Fibroblast of peridontal ligament (primary cell): ENCODE results near the gene ARHGEF6.
"Not testable (repeated sequence)": the region's sequence is repeated elsewhere in the genome, so short reads cannot be mapped to it uniquely, and the experiment has no call there.

ENCODE experiments used
- DNase-seq: peaks from one replicate; pipeline ENCODE4 v3.0.0-alpha.2; 2010; ENCODE audit errors: extremely low read depth

ARHGEF6 gene, protein sequence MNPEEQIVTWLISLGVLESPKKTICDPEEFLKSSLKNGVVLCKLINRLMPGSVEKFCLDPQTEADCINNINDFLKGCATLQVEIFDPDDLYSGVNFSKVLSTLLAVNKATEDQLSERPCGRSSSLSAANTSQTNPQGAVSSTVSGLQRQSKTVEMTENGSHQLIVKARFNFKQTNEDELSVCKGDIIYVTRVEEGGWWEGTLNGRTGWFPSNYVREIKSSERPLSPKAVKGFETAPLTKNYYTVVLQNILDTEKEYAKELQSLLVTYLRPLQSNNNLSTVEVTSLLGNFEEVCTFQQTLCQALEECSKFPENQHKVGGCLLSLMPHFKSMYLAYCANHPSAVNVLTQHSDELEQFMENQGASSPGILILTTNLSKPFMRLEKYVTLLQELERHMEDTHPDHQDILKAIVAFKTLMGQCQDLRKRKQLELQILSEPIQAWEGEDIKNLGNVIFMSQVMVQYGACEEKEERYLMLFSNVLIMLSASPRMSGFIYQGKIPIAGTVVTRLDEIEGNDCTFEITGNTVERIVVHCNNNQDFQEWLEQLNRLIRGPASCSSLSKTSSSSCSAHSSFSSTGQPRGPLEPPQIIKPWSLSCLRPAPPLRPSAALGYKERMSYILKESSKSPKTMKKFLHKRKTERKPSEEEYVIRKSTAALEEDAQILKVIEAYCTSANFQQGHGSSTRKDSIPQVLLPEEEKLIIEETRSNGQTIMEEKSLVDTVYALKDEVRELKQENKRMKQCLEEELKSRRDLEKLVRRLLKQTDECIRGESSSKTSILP

DNA sequence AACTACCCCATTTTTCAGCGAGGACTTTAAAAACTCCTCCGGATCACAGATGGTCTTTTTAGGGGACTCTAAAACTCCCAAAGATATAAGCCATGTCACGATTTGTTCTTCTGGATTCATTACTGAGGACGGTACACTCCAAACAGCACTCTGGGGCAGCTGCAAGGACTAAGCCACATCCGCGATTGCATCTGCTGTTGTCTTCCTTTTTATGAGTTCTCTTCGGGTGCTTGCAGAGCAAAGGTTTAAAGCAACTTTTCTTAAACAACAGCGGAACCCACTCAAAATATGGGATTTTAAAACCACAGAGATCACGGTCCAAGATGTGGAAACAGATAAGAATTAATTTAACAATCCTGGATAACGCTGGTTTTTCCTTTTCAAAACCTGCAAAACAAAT is at the start of gene ARHGEF6:
Gene ARHGEF6, minus strand, starts transcription at position 170 of the 400 bp plus-strand sequence. Its CDS starts 50 bp downstream, at position 120.
- peak; percentile 8 for DNase-seq

DNA sequence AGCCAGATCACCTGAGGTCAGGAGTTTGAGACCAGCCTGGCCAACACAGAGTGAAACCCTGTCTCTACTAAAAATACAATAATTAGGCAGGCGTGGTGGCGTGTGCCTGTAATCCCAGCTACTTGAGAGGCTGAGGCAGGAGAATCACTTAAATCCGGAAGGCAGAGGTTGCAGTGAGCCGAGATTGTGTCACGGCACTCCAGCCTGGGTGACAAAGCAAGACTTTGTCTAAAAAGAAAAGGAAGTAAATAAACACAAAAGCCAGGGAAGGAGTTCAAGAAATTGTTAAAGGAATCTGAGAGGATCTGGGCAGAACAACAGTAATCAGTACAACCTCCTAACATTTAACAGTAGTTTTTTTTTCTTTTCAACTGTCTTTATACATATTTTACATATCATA is 48.7 kb upstream of the ARHGEF6 start:
- no peak for DNase-seq

DNA sequence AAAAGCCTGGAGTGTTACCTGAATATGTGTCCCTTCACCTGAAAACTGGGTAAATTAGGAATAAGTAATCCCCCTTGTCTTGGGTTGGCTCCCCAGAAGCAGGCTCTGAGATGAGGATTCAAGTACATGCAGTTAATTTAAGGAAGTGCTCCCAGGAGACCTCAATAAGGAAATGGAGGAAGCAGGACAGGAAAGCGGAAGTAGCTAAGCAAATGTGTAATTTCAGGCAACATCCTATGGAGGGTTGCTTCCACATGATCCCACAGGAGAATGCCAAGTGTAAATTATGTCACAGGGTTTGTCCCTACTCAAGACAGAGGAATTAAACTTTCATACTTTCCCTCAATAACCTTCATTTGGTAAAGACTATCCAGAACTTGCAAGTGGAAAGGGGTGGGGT is 48.1 kb upstream of the ARHGEF6 start:
- DNase-seq: no peak

DNA sequence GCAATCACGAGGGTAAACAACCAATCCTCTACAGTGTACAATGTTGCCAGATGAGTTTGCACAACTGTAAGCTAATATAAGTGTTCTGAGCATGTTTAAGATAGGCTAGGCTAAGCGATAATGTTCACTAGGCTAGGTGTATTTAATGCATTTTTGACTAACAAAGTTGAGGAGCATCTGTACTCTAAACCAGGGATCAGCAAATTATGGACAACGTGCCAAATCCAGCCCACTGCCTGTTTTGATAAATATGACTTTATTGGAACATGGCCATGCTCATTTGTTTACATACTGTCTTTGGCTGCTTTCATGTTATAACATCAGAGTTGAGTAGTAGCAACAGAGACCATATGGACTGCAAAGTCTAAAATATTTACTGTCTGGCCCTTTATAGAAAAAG is 46.3 kb upstream of the ARHGEF6 start:
- no peak for DNase-seq

DNA sequence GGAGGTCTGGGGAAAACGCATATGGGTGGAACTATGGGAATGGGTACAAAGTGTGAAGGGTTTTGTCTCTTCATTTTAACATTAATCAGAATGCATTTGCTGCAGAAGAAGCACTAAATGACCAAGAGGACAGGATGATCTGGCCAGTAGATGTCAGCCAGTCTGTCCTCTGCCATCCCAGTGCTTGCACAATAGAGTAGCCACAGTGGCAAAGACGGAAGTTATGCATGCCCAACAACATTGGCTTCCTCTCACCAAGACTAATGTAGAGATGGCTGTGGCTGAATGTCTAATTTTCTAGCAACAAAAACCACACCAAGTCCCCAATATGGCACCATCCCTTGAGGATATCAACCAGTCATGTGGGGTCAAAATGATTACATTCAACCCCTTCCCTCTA is 45.0 kb upstream of the ARHGEF6 start:
- DNase-seq: no peak

DNA sequence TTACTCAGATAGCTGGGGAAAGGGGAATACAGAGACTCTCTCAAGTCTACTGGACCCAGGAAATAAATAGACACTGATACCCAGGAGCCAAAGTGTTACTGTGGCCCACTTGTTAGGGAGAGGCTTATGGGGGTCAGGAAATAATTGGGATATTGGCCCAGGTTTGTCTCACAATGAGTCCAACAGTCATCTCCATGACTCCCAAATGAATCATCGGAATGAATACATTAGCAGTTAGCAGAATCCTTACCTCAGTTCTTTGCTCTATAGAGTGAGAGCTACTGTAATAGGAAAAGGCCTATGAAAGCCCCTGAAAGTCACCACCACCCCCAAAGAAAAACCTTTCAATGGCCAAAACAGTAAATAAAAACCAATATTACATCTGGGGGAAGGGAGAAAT is 42.4 kb upstream of the ARHGEF6 start:
- DNase-seq: no peak

DNA sequence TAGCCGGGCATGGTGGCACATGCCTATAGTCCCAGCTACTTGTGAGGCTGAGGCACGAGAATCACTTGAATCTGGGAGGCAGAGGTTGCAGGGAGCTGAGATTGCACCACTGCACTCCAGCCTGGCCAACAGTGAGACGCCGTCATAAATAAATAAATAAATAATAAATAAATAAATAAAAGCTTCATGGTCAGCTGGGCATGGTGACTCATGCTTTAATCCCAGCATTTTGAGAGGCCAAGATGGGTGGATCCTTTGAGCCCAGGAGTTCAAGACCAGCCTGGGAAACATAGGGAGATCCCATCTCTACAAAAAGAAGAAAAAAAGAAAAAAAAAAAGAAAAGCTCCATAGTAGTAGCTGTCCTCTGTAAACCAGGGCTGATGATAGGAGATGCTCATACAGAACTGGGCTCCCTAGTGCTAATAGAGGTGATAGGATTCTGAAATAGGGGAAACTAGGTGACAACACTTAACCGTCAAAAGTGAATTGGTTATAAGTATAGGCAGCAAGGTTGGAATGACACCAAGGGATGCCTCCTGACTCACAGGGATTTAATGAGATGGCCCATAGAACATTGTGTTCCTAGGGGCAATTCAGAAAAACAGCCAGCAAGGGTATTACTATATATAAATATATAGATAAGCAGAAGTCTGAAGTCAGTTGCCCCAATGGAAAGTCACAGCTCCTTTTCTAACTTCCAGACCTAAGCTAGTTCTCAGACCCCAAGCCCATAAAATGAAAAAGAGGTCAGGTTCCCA is 41.8 kb upstream of the ARHGEF6 start:
- no peak for DNase-seq

DNA sequence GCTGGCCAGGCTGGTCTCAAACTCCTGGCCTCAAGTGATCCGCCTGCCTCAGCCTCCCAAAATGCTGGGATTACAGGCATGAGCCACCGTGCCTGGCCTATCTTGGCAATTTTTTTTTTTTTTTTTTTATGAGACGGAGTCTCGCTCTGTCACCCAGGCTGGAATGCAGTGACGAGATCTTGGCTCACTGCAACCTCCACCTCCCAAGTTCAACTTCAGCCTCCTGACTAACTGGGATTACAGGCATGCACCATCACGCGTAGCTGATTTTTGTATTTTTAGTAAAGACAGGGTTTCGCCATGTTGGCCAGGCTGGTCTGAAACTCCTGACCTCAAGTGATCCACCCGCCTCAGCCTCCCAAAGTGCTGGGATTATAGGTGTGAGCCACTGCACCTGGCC is 39.0 kb upstream of the ARHGEF6 start:
- not testable (repeated sequence) for DNase-seq

DNA sequence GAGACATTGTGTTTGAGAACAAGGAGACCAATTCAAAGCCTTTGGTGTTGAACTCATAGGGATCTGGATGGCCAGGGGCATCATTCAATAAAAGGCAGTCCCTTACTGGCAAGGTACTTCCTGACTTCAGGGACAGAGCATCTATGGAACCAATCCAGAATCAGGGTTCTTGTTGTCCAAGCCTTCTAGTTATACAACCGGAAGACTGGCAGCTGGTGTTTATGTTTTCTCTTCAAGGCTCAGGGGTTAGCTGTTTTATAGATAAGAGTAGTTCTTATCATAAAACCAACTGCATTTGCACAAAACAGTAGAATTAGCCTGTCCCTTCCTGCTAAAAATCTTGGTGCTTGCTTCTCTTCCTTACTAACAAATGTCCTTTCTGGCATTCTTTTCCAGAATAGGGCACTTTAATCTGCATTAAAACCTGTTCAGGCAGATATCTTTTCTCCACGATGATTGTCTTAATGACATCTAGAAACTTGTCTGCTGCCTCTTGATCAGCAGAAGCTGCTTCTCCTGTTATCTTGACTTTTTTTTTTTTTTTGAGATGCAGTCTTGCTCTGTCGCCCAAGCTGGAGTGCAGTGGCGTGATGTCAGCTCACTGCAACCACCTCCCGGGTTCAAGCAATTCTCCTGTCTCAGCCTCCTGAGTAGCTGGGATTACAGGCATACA is 38.4 kb upstream of the ARHGEF6 start:
- DNase-seq: no peak

DNA sequence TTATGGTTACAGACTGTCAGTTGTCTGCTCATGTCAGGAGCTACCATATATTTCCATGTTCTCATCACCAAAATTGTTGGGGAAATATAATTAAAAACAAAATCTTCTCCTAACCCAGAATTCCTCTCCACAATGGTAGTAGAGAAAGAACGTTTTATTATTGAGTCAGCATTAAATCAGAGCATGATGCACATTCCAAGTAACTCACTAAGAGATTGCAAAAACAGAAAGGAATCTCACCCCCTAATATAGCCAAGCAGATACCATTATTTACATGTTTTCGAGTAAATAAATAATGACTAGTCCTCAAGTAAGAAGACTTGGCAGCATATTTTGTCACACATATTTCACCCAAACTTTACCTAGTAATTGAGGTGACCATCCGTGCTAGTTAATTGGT is 36.2 kb upstream of the ARHGEF6 start:
- DNase-seq: peak; percentile 51

DNA sequence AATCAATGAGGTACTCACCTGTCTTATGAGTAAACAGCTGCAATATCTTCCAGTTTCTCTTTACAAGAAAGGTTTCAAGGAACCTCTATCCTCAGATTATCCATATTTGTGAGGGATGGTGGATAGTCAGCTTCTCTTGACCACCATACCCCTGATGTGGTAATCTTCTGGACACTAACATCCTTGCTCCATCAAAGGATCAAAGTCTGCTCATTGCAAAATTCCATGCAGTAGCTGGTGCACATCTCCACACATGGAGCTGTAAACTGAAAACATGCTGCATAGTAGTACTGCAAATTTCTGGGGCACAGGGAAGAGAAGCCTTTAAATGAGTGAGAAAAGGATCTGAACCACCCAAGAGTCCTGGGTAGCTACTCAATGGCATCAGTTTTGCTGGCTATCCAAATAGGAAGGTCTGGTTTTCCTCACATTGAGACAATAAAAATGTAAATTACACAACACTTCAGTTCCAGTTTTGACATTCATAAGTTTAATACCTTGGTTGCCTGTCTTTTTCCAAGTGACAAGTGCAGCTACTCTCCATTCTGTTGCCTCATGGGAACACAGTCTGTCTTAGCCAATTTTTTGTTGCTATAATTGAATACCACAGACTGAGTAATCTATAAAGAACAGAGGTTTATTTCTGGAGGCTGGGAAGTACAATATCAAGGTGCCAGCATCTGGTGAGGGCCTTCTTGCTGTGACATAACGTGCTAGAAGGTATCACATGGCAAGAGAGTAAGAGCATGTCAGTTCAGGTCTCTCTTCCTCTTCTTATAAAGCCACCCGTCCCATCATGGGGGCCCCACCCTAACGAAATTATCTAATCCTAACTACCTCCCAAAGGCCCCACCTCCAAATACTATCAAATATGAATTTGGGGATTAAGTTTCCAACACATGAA is 34.4 kb upstream of the ARHGEF6 start:
- DNase-seq: no peak

DNA sequence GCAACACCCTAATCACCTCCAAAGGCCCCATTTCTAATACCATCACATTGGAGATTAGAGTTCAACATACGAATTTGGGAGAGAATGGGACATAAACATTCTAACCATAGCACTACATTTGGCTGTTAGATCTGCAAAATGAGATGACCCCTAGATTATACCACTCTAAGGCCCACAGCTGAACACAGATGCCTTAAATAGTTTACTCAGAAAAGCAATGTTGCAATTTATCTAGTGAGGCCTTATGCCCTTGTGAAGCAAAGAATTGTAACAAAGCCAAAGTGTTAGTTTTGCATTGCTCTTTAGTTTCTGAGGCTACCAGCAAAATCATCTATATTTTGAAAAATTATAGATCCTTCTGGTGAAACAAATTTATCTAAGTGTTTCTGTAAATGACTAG is 31.6 kb upstream of the ARHGEF6 start:
- DNase-seq: peak; percentile 57

DNA sequence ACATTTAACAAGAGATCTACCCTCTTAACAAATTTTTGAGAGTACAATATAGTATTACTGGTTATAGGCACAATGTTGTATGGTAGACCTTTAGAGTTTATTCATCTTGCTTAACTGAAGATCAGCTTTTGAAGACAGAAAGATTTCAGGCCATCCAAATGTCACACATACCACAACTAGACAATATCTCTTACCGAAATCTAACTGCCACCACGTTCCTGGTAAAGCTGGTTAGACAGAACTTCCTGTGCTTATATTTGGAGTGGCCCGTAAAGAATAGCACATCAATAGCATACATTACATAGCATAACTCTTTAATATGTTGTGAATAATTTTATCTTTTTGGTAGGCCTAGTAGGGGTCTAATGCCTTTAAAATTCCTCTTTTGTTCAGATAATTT is 29.8 kb upstream of the ARHGEF6 start:
- DNase-seq: no peak

DNA sequence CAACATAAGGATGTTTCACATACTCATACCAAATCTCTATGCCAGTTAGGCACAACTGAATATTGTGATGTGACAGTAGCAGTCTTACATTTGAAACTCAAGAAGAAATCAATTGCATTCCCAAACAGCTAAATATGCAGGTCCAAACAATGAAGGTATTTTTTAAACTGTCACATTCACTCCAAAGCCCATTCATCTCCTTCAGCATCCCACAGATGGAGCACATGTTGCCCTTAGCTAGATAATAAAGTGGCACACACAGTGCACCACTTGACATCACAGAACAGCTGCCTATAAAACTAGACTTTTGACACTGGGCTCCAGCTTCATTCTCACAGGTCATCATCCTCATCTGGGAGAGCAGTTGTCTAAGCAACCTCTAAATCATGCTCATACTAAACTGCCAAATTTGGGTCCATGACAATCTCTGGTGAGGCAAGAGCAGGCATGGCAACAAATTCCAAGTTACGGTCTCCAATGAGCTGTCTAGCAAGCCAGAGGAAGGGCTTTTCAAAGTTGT is 26.2 kb upstream of the ARHGEF6 start:
- no peak for DNase-seq

DNA sequence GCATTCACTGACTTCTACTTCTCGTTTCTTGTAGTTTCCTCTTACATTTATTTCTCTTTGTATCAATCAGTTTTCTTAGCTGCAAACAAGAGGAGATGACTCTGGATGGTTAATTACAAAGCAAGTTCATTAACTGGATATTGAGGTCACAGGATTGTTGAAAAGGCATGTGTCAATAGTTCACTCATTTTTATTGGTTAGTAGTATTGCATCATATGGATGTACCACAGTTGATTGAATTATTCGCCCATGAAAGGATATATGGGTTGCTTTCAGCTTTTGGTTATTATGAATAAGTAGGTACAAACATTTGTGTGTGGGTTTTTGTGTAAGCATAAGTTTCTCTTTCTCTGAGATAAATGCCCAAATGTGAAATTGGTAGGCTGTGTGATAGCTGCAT is 21.8 kb upstream of the ARHGEF6 start:
- DNase-seq: no peak

DNA sequence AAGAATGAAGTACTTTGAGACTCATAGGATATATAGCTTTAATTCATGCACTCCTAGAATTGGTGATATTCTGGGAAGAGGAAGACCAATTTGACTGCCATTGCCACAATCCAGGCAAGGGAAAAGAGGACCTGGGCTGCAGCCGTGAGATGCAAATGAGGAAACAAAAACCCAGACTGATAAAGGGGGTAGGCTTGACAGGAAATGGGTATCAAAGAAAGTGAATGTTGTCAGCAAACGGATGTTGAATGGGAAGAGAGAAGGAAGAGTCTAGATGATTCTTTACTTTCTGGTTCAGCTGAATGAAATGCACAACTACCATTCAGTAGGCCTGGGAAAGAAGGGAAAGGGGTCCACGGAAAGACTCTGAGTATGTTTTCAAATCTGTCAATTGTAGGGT is 17.1 kb upstream of the ARHGEF6 start:
- no peak for DNase-seq

DNA sequence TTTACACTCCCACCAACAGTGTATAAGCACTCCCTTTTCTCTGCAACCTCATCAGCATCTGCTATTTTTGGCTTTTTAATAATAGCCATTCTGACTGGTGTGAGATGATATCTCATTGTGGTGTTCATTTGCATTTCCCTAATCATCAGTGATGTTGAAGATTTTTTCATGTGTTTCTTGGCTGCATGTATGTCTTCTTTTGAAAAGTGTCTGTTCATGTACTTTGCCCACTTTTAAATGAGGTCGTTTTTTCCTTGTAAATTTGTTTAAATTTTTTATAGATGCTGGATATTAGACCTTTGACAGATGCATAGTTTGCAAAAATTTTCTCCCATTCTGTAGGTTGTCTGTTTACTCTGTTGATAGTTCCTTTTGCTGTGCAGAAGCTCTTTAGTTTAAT is 14.4 kb upstream of the ARHGEF6 start:
- DNase-seq: not testable (repeated sequence)

DNA sequence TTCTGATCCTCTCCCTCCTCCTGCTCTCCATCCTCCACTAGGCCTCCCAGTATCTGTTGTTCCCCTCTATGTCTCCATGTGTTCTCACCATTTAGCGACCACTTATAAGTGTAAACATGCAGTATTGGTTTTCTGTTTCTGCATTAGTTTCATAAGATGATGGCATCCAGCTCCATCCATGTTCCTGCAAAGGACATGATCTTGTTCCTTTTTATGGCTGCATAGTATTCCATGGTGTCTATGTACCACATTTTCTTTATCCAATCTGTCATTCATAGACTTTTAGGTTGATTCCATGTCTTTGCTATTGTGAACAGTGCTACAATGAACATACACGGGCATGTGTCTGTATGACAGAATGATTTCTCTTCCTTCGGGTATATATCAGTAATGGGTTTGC is 13.9 kb upstream of the ARHGEF6 start:
- not testable (repeated sequence) for DNase-seq

DNA sequence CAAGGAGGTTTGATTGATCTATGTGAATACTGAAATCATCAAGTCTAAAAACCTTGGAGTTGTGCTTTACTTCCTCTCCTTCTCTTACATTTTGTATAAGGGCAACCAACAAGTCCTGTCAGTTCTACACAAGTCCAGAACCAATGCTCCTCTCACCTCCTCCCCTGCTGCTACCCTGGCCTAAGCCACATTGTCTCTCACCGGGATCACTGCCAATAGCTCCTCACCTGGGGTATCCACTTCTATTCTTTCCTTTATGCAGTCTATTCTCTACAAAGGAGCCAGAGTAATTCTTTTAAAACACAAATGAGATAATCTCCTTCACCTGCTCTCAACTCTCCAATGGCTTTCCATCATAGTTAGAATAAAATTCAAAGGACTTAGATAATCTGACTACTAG is 13.3 kb upstream of the ARHGEF6 start:
- DNase-seq: no peak

DNA sequence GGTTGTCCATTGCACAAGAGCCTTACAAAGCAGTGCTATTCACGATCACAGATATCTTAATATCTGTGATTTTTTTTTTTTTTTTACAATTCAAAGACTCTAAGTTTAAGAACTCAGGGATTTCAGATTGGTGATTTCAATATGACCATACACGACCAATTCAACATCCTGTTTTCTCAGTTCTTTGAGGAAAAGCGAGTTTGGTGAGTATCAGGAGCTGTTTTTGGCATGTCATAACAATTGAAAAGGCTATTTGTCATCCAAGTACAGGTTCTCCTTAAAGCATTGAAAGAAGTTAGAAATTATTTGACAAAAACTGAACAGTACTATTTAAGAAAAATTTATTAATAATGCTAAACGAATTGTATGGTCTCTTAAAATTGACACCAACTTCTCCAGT is 9.1 kb upstream of the ARHGEF6 start:
- no peak for DNase-seq

DNA sequence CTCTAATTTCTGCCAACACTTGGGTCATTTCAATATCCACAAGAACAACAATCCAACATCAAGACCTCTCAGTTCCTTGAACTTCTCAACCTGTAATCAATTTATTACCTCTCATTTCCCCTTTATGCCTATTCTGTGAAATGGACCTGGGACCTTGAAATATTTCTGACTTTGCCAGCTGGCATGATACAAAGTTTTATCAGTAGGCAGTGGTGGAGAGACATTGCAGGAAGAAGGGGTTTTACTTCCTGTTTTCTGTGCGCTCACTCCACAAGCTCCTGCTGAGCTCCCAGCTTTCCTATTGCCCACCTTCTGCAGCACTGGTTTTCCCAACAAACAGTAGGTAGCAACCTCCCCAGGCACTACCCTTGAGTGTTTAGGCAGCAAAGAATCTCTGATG is 3.5 kb upstream of the ARHGEF6 start:
- DNase-seq: no peak
